ENCODE measurements around the gene SRP14. TPM values are rescaled to one million over a fixed set of nuclear protein-coding genes. Genes with fewer than 3 reads are reported as not detected.
"Not testable (repeated sequence)": the region's sequence is repeated elsewhere in the genome, so short reads cannot be mapped to it uniquely, and the experiment has no call there.

Gene SRP14
- total and polyA plus RNA-seq, 4 donors = 154 to 437 (median 264) TPM

- DNase-seq = no peak
- WGBS, 2 donors = 78 to 93% methylated on average over 5 of the region's 5 CpGs
- intact Hi-C loops (cut with DNase I) = no loop called here
- Histone ChIP-seq H3K4me1 (ENCODE audit: control insufficient read depth in 1 of 2, insufficient read depth in 2 of 2, low read length in 2 of 2) (no peaks in the 10 kb centered on the region), H3K27ac (ENCODE audit: low read depth in 1 of 2, low read length in 2 of 2) (no peak overlapping the region), H3K9me3 (ENCODE audit: control insufficient read depth, low read length) (no peaks in the 10 kb centered on the region), H3K4me3 (ENCODE audit: low read length in 2 of 2) (no peak overlapping the region), H3K27me3 (ENCODE audit: control insufficient read depth in 1 of 2, insufficient read depth in 2 of 2, low read length in 1 of 2) (no peaks in the 10 kb centered on the region), H3K36me3 (ENCODE audit: control insufficient read depth in 1 of 2, insufficient read depth in 2 of 2, low read length in 1 of 2) (no peaks in the 10 kb centered on the region)
- no peak for ATAC-seq (ENCODE audit: low FRiP score)
Measured at GRCh38 chr15:40080847-40081246, 41.9 kb upstream of the SRP14 start.

GRCh38 chr15:40080104-40080503, 41.1 kb upstream of the SRP14 start:
- no peak for ATAC-seq (ENCODE audit: low FRiP score)
- no peak overlapping the region for H3K4me3 ChIP-seq (ENCODE audit: low read length in 2 of 2)
- H3K36me3 ChIP-seq (ENCODE audit: control insufficient read depth in 1 of 2, insufficient read depth in 2 of 2, low read length in 1 of 2) = no peaks in the 10 kb centered on the region
- intact Hi-C loops (cut with DNase I) = no loop called here
- DNase-seq = no peak
- H3K4me1 ChIP-seq (ENCODE audit: control insufficient read depth in 1 of 2, insufficient read depth in 2 of 2, low read length in 2 of 2) = no peaks in the 10 kb centered on the region
- no peaks in the 10 kb centered on the region for H3K9me3 ChIP-seq (ENCODE audit: control insufficient read depth, low read length)
- no peak overlapping the region for H3K27ac ChIP-seq (ENCODE audit: low read depth in 1 of 2, low read length in 2 of 2)
- no peaks in the 10 kb centered on the region for H3K27me3 ChIP-seq (ENCODE audit: control insufficient read depth in 1 of 2, insufficient read depth in 2 of 2, low read length in 1 of 2)
- WGBS, 2 donors = 72 to 76% methylated on average over 1 of the region's 1 CpG

- no peak overlapping the region for H3K27ac ChIP-seq (ENCODE audit: low read depth in 1 of 2, low read length in 2 of 2)
- 96 to 97% methylated on average over 6 of the region's 6 CpGs for WGBS, 2 donors
- DNase-seq (no peak), ATAC-seq (ENCODE audit: low FRiP score) (no peak)
- no peaks in the 10 kb centered on the region for H3K4me1 ChIP-seq (ENCODE audit: control insufficient read depth in 1 of 2, insufficient read depth in 2 of 2, low read length in 2 of 2)
- no peaks in the 10 kb centered on the region for H3K36me3 ChIP-seq (ENCODE audit: control insufficient read depth in 1 of 2, insufficient read depth in 2 of 2, low read length in 1 of 2)
- no peaks in the 10 kb centered on the region for H3K27me3 ChIP-seq (ENCODE audit: control insufficient read depth in 1 of 2, insufficient read depth in 2 of 2, low read length in 1 of 2)
- H3K9me3 ChIP-seq (ENCODE audit: control insufficient read depth, low read length) = no peaks in the 10 kb centered on the region
- intact Hi-C loops (cut with DNase I) = no loop called here
- no peak overlapping the region for H3K4me3 ChIP-seq (ENCODE audit: low read length in 2 of 2)
Measured at GRCh38 chr15:40079456-40079855, 40.5 kb upstream of the SRP14 start.

GRCh38 chr15:40075298-40076044, 36.5 kb upstream of the SRP14 start:
- DNase-seq (no peak), ATAC-seq (ENCODE audit: low FRiP score) (no peak)
- Histone ChIP-seq H3K36me3 (ENCODE audit: control insufficient read depth in 1 of 2, insufficient read depth in 2 of 2, low read length in 1 of 2) (no peaks in the 10 kb centered on the region), H3K27ac (ENCODE audit: low read depth in 1 of 2, low read length in 2 of 2) (no peak overlapping the region), H3K4me3 (ENCODE audit: low read length in 2 of 2) (no peak overlapping the region), H3K27me3 (ENCODE audit: control insufficient read depth in 1 of 2, insufficient read depth in 2 of 2, low read length in 1 of 2) (no peaks in the 10 kb centered on the region), H3K9me3 (ENCODE audit: control insufficient read depth, low read length) (no peaks in the 10 kb centered on the region), H3K4me1 (ENCODE audit: control insufficient read depth in 1 of 2, insufficient read depth in 2 of 2, low read length in 2 of 2) (no peaks in the 10 kb centered on the region)
- 90 to 91% methylated on average over 18 of the region's 18 CpGs for WGBS, 2 donors
- intact Hi-C loops (cut with DNase I) = no loop called here

- H3K4me3 ChIP-seq (ENCODE audit: low read length in 2 of 2); intact Hi-C loops (cut with DNase I); H3K9me3 ChIP-seq (ENCODE audit: control insufficient read depth, low read length); H3K27me3 ChIP-seq (ENCODE audit: control insufficient read depth in 1 of 2, insufficient read depth in 2 of 2, low read length in 1 of 2); H3K27ac ChIP-seq (ENCODE audit: low read depth in 1 of 2, low read length in 2 of 2); ATAC-seq (ENCODE audit: low FRiP score); H3K36me3 ChIP-seq (ENCODE audit: control insufficient read depth in 1 of 2, insufficient read depth in 2 of 2, low read length in 1 of 2); H3K4me1 ChIP-seq (ENCODE audit: control insufficient read depth in 1 of 2, insufficient read depth in 2 of 2, low read length in 2 of 2): not testable (repeated sequence)
- 91 to 95% methylated on average over 16 to 20 of the region's 27 CpGs for WGBS, 2 donors
- peak in 1 of 2 donors; percentile 13 for DNase-seq
Measured at GRCh38 chr15:40074656-40075055, 35.7 kb upstream of the SRP14 start.

GRCh38 chr15:40073716-40074490, 34.9 kb upstream of the SRP14 start:
- H3K27ac ChIP-seq (ENCODE audit: low read depth in 1 of 2, low read length in 2 of 2); H3K4me1 ChIP-seq (ENCODE audit: control insufficient read depth in 1 of 2, insufficient read depth in 2 of 2, low read length in 2 of 2); H3K36me3 ChIP-seq (ENCODE audit: control insufficient read depth in 1 of 2, insufficient read depth in 2 of 2, low read length in 1 of 2); H3K27me3 ChIP-seq (ENCODE audit: control insufficient read depth in 1 of 2, insufficient read depth in 2 of 2, low read length in 1 of 2); DNase-seq; H3K4me3 ChIP-seq (ENCODE audit: low read length in 2 of 2); H3K9me3 ChIP-seq (ENCODE audit: control insufficient read depth, low read length); ATAC-seq (ENCODE audit: low FRiP score); intact Hi-C loops (cut with DNase I): not testable (repeated sequence)
- WGBS, 2 donors = 93 to 94% methylated on average over 34 of the region's 34 CpGs

- DNase-seq (no peak), ATAC-seq (ENCODE audit: low FRiP score) (no peak)
- Histone ChIP-seq H3K27me3 (ENCODE audit: control insufficient read depth in 1 of 2, insufficient read depth in 2 of 2, low read length in 1 of 2) (no peaks in the 10 kb centered on the region), H3K4me3 (ENCODE audit: low read length in 2 of 2) (no peak overlapping the region), H3K36me3 (ENCODE audit: control insufficient read depth in 1 of 2, insufficient read depth in 2 of 2, low read length in 1 of 2) (no peaks in the 10 kb centered on the region), H3K27ac (ENCODE audit: low read depth in 1 of 2, low read length in 2 of 2) (no peak overlapping the region), H3K9me3 (ENCODE audit: control insufficient read depth, low read length) (no peaks in the 10 kb centered on the region), H3K4me1 (ENCODE audit: control insufficient read depth in 1 of 2, insufficient read depth in 2 of 2, low read length in 2 of 2) (peaks cover 0 to 4% of the 10 kb centered on the region in 2 donors)
- WGBS, 2 donors = 94% methylated on average over 34 of the region's 34 CpGs
- intact Hi-C loops (cut with DNase I) = no loop called here
Measured at GRCh38 chr15:40072216-40072990, 33.4 kb upstream of the SRP14 start.

GRCh38 chr15:40070608-40071218, 31.7 kb upstream of the SRP14 start:
- Histone ChIP-seq H3K9me3 (ENCODE audit: control insufficient read depth, low read length) (no peaks in the 10 kb centered on the region), H3K36me3 (ENCODE audit: control insufficient read depth in 1 of 2, insufficient read depth in 2 of 2, low read length in 1 of 2) (no peaks in the 10 kb centered on the region), H3K4me1 (ENCODE audit: control insufficient read depth in 1 of 2, insufficient read depth in 2 of 2, low read length in 2 of 2) (peaks cover 0 to 4% of the 10 kb centered on the region in 2 donors), H3K27ac (ENCODE audit: low read depth in 1 of 2, low read length in 2 of 2) (no peak overlapping the region), H3K27me3 (ENCODE audit: control insufficient read depth in 1 of 2, insufficient read depth in 2 of 2, low read length in 1 of 2) (no peaks in the 10 kb centered on the region), H3K4me3 (ENCODE audit: low read length in 2 of 2) (no peak overlapping the region)
- ATAC-seq (ENCODE audit: low FRiP score) (no peak), DNase-seq (no peak)
- 97 to 98% methylated on average over 8 of the region's 8 CpGs for WGBS, 2 donors
- intact Hi-C loops (cut with DNase I) = loop anchor here in 1 of 2 donors (2.0 kb wide), 1 partner anchor 34 kb away; no protein-coding TSS in a partner anchor

Measured in aorta (tissue), 5 donors.